SKM-1 treated with dmso at 0.1 percent for 144 hours (cell line): Measurements from ENCODE around the gene FXR2.
"Not testable (repeated sequence)": the region's sequence is repeated elsewhere in the genome, so short reads cannot be mapped to it uniquely, and the experiment has no call there.

Source experiments
- DNase-seq: peaks from one replicate; lab custom pipeline; 2025; ENCODE audit not compliant: unreplicated experiment; lab: John Stamatoyannopoulos, UW

FXR2 gene

DNA sequence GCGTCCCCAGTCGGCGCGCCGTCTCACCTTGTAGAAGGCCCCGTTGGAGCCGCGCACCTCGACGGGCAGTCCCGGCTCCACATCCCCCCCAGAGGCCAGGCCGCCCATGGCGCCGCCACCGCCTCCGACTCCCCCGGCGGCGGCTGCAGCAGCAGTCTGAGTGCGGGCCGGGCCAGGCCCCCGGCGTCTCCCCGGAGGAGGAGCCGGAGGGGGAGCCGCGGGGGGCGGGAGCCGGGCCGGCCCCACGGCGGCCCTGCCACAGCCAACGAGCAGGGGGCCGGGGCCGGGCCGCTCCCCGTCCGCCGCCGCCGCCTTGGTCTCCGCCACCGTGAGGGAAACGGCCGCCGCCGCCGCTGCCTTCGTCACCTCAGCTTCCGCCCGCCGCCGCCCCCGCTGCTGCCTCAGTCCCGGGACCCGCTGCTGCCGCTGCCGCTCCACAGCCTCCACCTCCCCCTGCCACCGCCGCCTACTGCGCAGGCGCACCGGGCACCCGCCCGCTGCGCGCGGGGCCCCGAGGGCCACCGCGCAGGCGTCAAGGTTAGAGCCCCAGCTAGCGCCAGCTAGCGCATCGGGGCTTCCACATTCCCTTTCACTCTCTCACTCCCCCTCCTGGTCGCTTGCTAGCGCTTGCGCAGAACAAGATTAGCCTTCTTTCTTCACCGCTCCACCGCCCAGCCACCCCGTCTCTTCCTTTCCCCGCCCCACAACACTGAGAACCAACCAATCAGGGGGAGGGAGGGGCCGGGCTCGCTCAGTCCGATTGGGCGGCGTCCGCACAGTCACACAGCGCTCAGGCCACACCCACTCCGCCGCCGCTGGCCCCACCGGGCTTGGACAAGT lies at the start of gene FXR2:
TSS of gene FXR2 (minus strand) at position 473 of the 840 bp plus-strand sequence. CDS start at position 108, 365 bp downstream.
- DNase-seq: peak; percentile 99

GRCh38 chr17:7656958-7657609 lies 42.4 kb upstream of the FXR2 start:
- DNase-seq: no peak

- DNase-seq: no peak
Measured at GRCh38 chr17:7655541-7655840, 40.8 kb upstream of the FXR2 start.

DNA sequence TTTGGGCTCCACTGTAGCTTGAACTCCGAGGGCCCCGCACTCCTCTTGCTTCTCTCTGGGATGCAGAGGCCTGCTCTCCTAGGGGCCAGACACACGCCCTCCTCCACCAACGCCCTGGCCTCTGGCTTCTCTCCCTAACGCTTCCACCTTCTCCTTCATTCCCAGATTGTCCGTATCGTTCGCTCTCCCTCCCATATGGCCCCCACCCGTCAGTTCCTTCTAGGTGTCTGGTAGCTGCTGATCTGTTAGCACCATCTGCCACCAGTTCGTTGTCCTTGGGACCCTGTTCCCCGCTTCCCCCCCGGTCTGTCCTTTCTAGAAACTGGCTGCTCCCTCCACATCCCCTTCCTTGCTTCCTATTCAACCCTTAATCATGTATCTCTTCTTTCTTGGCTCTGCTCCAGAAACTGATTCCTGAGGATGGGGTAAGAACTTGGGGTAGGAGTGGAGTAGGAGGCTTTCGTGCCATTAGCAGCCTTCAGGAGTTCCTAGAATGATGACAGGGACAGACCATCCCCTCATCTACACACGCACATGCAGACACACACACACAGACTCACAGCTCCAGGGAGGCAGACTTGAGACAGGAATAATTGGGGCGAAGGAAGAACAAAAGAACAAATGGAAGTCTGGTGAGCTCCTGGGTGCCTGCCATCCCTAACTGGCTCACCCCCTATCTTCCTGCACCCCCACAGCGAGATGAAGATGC lies 40.3 kb upstream of the FXR2 start:
- DNase-seq: no peak

DNA sequence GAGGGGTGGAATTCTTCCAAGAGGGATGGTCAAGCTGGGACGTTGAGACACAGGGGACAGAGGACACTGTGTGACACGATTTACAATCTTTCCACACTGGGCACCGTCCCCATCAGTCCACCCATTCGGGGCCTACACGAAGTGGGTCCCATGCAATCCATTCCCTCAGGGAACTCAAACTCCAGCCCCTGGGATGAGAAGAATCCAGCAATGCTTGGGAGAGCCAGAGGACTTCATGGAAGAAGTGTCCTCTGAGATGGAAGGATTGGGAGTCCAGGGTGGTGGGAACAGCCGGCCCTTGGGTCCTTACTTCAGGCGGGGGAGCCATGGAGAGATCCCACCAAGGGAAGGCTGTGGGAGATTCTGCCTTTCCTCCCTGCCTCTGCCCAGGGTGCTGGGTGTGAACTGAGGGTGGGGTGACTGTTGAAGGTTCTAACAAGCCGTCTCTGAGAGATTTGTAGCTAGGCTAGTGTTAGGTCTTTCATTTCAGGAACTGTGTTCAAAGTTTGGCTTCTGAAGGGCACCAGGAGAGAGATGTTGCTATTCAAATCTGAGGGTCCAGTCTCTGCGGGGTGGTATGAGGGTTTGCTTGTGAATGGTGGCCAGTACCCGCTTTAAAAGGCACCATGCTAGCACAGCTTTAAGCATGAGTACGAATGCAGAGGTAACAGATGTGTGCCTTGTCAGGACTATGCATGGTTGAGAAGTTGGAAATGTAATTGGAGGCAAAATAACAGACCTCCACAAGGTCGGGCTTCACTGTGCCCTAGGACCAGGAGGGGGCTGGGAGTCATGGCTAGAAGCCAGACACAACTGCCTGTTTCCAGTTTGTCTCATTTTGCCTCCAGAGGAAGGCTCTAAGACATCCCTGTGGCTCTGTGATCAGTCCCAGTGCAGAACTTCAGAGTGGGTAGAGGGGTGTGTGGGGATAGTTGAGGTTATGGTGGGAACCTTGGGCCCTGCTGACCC lies 38.0 kb upstream of the FXR2 start:
- no peak for DNase-seq

- DNase-seq: no peak
Measured at GRCh38 chr17:7651665-7652387, 37.1 kb upstream of the FXR2 start.

DNA sequence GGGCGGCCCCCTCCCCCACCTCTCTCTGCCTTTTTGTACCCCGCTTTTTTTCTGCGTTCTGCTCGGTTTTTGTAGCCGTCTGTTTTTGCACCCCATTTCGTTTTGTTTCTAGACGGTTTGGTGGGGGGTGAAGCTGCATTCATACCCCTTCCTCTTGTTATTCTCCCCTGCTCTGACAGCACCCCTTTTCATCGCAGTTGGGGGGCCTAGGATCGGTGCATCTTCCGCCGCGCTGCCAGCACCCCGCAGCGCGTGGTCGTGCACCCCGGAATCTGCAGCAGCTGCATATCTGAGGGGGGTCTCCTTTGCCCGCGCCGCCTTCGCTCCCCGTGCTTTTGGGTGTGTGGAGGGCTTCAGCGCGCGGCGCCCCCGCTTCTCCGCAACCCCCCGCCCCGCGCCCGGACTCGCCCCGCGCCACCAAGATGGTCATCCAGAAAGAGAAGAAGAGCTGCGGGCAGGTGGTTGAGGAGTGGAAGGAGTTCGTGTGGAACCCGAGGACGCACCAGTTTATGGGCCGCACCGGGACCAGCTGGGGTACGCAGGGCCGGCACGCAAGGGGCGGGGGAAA lies 36.5 kb upstream of the FXR2 start:
- DNase-seq: no peak

- DNase-seq: no peak
Measured at GRCh38 chr17:7650509-7651096, 35.9 kb upstream of the FXR2 start, which contains the start of gene ATP1B2. Gene ATP1B2, plus strand, starts transcription at chr17:7650926. Its CDS starts 593 bp downstream, at chr17:7651519.

GRCh38 chr17:7647018-7647417 lies 32.3 kb upstream of the FXR2 start:
- DNase-seq: no peak

GRCh38 chr17:7646457-7646856 lies 31.8 kb upstream of the FXR2 start:
- no peak for DNase-seq

DNA sequence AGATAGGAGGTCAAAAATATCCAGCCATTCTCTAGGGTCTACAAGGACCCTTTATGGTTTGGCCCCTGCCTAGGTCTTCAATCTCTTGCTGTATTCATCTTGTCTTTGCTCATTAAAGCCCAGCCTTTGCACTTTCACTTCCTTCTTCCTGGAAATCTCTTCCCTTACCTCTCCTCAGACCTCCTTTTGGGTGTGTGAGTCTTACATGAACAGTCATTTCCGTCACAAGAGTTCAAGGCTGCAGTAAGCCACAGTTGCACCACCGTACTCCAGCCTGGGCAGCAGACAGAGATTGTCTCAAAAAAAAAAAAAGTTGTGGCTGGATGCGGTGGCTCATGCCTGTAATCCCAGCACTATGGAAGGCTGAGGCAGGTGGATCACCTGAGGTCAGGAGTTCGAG lies 30.1 kb upstream of the FXR2 start:
- DNase-seq: peak; percentile 38

- DNase-seq: not testable (repeated sequence)
Measured at GRCh38 chr17:7641635-7642034, 26.9 kb upstream of the FXR2 start.

- DNase-seq: no peak
Measured at GRCh38 chr17:7640783-7641182, 26.1 kb upstream of the FXR2 start.

DNA sequence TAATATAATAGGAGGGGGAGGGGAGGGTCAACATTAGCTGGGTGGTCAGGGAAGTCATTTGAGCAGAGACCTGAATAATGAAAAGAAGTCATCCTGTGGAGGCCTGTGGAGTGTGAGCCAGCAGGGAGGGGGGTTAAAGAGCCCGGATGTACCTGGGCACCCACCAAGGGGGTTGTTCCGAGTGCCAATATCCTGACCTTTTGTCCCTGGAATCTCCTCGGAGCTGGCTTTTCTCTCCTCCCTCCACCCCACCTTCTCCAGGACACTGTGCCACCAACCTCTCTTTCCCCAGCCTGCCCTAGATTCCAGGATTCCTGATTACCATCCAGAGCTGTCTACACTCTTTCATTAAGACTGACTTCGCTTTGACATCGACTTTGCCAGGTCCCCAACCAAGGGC lies 21.5 kb upstream of the FXR2 start:
- no peak for DNase-seq

DNA sequence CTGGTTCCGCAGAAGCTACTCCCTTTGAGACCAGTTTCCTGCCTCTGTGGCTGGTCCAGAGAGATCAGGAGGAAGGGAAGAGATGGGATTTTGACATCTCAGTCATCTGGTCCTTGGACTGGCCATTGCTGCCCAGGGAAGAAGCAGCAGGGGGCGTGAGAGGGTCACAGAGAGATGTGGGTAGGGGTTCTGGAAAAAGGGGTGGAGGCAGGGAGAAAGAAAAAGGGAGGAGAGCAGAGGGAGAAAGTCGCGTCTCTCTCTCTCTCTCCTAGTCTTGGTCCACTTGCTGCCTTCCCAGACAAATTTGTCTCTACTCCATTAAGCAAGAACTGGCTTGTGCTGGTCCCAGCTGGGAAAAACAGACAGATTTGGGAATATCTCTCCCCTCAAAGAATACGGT lies 19.7 kb upstream of the FXR2 start:
- no peak for DNase-seq

- DNase-seq: no peak
Measured at GRCh38 chr17:7633093-7633492, 18.4 kb upstream of the FXR2 start.

DNA sequence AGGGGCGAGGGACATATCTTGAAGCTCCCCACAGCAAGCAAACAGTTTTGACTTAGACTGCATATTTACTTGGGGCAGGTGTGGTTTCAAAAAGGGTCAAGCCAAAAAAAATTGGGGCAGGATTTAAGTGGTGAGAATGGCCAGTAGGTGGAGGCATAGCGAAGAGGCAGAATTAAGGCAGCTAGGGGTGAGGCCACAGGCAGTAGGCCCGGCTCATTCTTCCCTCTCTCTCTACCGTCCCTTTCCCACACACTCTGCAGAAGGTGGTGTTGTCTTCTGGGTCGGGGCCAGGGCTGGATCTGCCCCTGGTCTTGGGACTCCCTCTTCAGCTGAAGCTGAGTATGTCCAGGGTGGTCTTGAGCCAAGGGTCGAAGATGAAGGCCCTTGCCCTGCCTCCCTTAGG lies 17.8 kb upstream of the FXR2 start:
- DNase-seq: peak; percentile 31

GRCh38 chr17:7631398-7632380 lies 17.0 kb upstream of the FXR2 start:
- DNase-seq: no peak
